GM23338 (cell line): ENCODE measurements around the gene ACOXL. TPM values are rescaled to one million over a fixed set of nuclear protein-coding genes. Genes with fewer than 3 reads are reported as not detected.

Experiments
- ATAC-seq: fragments of 200-7000 bp; cut with Tn5 transposase; 3 replicates; pipeline ENCODE4 v1.9.1; 2020
- DNase-seq: peaks from one replicate; pipeline ENCODE4 v3.0.0-alpha.2; 2015; ENCODE audit warnings: low spot score
- H2AFZ ChIP-seq: fragments of 200-600 bp; sonication (generic); 2 replicates; pipeline ENCODE4 v1.8.0; 2016; ENCODE audit warnings: antibody characterized with exemption, mild to moderate bottlenecking, moderate library complexity
- H3F3A ChIP-seq: fragments of 200-600 bp; sonication (generic); replicated peaks from 2 replicates; pipeline ENCODE4 v1.8.0; 2017; ENCODE audit warnings: antibody characterized with exemption, mixed run types, low read depth
- H3K27ac ChIP-seq: fragments of 200-600 bp; sonication (generic); 2 replicates; pipeline ENCODE4 v1.6.1; 2016; ENCODE audit warnings: low read depth
- H3K27me3 ChIP-seq: fragments of 200-600 bp; sonication (generic); 2 replicates; pipeline ENCODE4 v1.8.0; 2016; ENCODE audit warnings: mild to moderate bottlenecking, mixed run types, moderate library complexity; ENCODE audit not compliant: insufficient read depth
- H3K36me3 ChIP-seq: fragments of 200-600 bp; sonication (generic); 2 replicates; pipeline ENCODE4 v1.8.0; 2016; ENCODE audit warnings: mild to moderate bottlenecking; ENCODE audit not compliant: insufficient read depth
- H3K4me1 ChIP-seq: fragments of 200-600 bp; sonication (generic); 2 replicates; pipeline ENCODE4 v1.8.0; 2016; ENCODE audit warnings: mild to moderate bottlenecking, moderate library complexity; ENCODE audit not compliant: insufficient read depth
- H3K4me2 ChIP-seq: fragments of 200-600 bp; sonication (generic); 2 replicates; pipeline ENCODE4 v1.7.1; 2017; ENCODE audit warnings: mixed run types
- H3K4me3 ChIP-seq: fragments of 200-600 bp; sonication (generic); 2 replicates; pipeline ENCODE4 v1.6.1; 2016; ENCODE audit warnings: mixed run types
- H3K79me2 ChIP-seq: fragments of 200-600 bp; sonication (generic); replicated peaks from 2 replicates; pipeline ENCODE4 v1.8.0; 2017; ENCODE audit warnings: mild to moderate bottlenecking; ENCODE audit not compliant: insufficient read depth
- H3K9me2 ChIP-seq: fragments of 200-600 bp; sonication (generic); 2 replicates; pipeline ENCODE4 v1.8.0; 2017; ENCODE audit not compliant: insufficient read depth
- H4K20me1 ChIP-seq: fragments of 200-600 bp; sonication (generic); replicated peaks from 2 replicates; pipeline ENCODE4 v1.8.0; 2017; ENCODE audit warnings: mild to moderate bottlenecking; ENCODE audit not compliant: insufficient read depth
- H3K27ac Mint-ChIP-seq: 2 replicates; pipeline ENCODE4 v1.8.0; 2020; ENCODE audit warnings: inconsistent platforms, mild to moderate bottlenecking, moderate library complexity, mixed read lengths
- H3K27me3 Mint-ChIP-seq: 3 replicates; pipeline ENCODE4 v1.8.0; 2022; ENCODE audit warnings: low read depth, mild to moderate bottlenecking, moderate library complexity, mixed read lengths, inconsistent platforms; ENCODE audit not compliant: insufficient read depth, poor library complexity
- H3K36me3 Mint-ChIP-seq: 3 replicates; pipeline ENCODE4 v1.8.0; 2021; ENCODE audit warnings: low read depth, mild to moderate bottlenecking, inconsistent platforms, moderate library complexity, mixed read lengths
- H3K4me1 Mint-ChIP-seq: 3 replicates; pipeline ENCODE4 v1.8.0; 2020; ENCODE audit warnings: mild to moderate bottlenecking, inconsistent platforms, mixed read lengths
- H3K4me3 Mint-ChIP-seq: 3 replicates; pipeline ENCODE4 v1.8.0; 2021; ENCODE audit warnings: moderate library complexity, mild to moderate bottlenecking, inconsistent platforms, mixed read lengths
- H3K9me3 Mint-ChIP-seq: 3 replicates; pipeline ENCODE4 v1.8.0; 2020; ENCODE audit warnings: moderate library complexity, mild to moderate bottlenecking, inconsistent platforms, mixed read lengths
- CREB1 ChIP-seq: fragments of 250-450 bp; sonication (Bioruptor Pico); IDR thresholded peaks from 2 replicates; pipeline ENCODE4 v1.5.0; 2020; ENCODE audit warnings: low read depth, mild to moderate bottlenecking, moderate library complexity
- EZH2 ChIP-seq: fragments of 200-600 bp; sonication (generic); IDR thresholded peaks from one replicate; pipeline ENCODE4 v1.8.0; 2017; ENCODE audit warnings: antibody characterized with exemption, mild to moderate bottlenecking, low read depth; ENCODE audit not compliant: unreplicated experiment
- EZH2phosphoT487 ChIP-seq: fragments of 200-600 bp; sonication (generic); IDR thresholded peaks from one replicate; pipeline ENCODE4 v1.8.1; 2018; ENCODE audit warnings: antibody characterized with exemption; ENCODE audit not compliant: unreplicated experiment
- JUNB ChIP-seq: IDR thresholded peaks from one replicate; pipeline ENCODE4 v1.6.1; 2016; ENCODE audit warnings: antibody characterized with exemption; ENCODE audit not compliant: unreplicated experiment
- NANOG ChIP-seq: IDR thresholded peaks from 2 replicates; pipeline ENCODE4 v1.6.1; 2016; ENCODE audit warnings: antibody characterized with exemption, borderline replicate concordance
- POLR2AphosphoS5 ChIP-seq: IDR thresholded peaks from 2 replicates; pipeline ENCODE4 v1.6.1; 2016; ENCODE audit warnings: antibody characterized with exemption, low read depth
- REST ChIP-seq: IDR thresholded peaks from one replicate; pipeline ENCODE4 v1.6.1; 2018; ENCODE audit warnings: antibody characterized with exemption; ENCODE audit not compliant: unreplicated experiment
- STAT1 ChIP-seq: IDR thresholded peaks from one replicate; pipeline ENCODE4 v1.6.1; 2016; ENCODE audit warnings: antibody characterized with exemption; ENCODE audit not compliant: unreplicated experiment
- polyA plus RNA-seq: library from polyadenylated mRNA; unstranded; fragments of >200 nt; fragmentation: Nextera tagmentation; extraction: Ambion mirVana; gene quantifications from 2 replicates; pipeline ENCODE4 v1.2.1, GENCODE V29; 2016
- total RNA-seq: library from RNA; depleted of rRNA; stranded (reverse); fragments of >200 nt; shearing (Covaris generic); gene quantifications from 2 replicates; pipeline ENCODE4 v1.2.3, GENCODE V29; 2014
- TF ChIP-seq, protein P1 (sequence below): IDR thresholded peaks from 2 replicates; pipeline ENCODE4 v1.6.1; 2016; ENCODE audit warnings: antibody characterized with exemption
- TF ChIP-seq, protein P2 (sequence below): fragments of 250-450 bp; sonication (Bioruptor Pico); IDR thresholded peaks from 2 replicates; pipeline ENCODE4 v1.5.0; 2020; ENCODE audit warnings: mild to moderate bottlenecking, moderate library complexity

ACOXL gene
- total and polyA plus RNA-seq, 2 experiments from 2014 or later: 9.0 to 14.7 TPM

GRCh38 chr2:111102216-111102615 is 369.8 kb downstream of the ACOXL start:
- Histone ChIP-seq H3K27ac (no peak overlapping the region), H3K27me3 (no peaks in the 10 kb centered on the region), H3K4me2 (no peak overlapping the region), H3F3A (no peaks in the 10 kb centered on the region), H2AFZ (no peak overlapping the region), H3K4me1 (no peaks in the 10 kb centered on the region), H4K20me1 (no peaks in the 10 kb centered on the region), H3K4me3 (no peak overlapping the region), H3K9me2 (no peaks in the 10 kb centered on the region; the same call in 1 of the 2 replicates), H3K79me2 (no peaks in the 10 kb centered on the region), H3K36me3 (no peaks in the 10 kb centered on the region)
- Mint-ChIP-seq H3K27me3 (no peaks in the 10 kb centered on the region), H3K9me3 (no peaks in the 10 kb centered on the region), H3K4me1 (peaks cover 12% of the 10 kb centered on the region), H3K4me3 (no peak overlapping the region), H3K27ac (no peak overlapping the region), H3K36me3 (no peaks in the 10 kb centered on the region)
- no peak for TF ChIP-seq REST
- DNase-seq: no peak
- ATAC-seq: no peak

- Histone ChIP-seq H3F3A (no peaks in the 10 kb centered on the region), H3K9me2 (no peaks in the 10 kb centered on the region), H3K27ac (no peak overlapping the region), H3K27me3 (no peaks in the 10 kb centered on the region), H3K79me2 (no peaks in the 10 kb centered on the region), H2AFZ (no peak overlapping the region), H3K4me1 (no peaks in the 10 kb centered on the region), H4K20me1 (no peaks in the 10 kb centered on the region), H3K36me3 (no peaks in the 10 kb centered on the region), H3K4me3 (no peak overlapping the region), H3K4me2 (no peak overlapping the region)
- H3K4me3 Mint-ChIP-seq: no peak overlapping the region
- H3K36me3 Mint-ChIP-seq: no peaks in the 10 kb centered on the region
- H3K4me1 Mint-ChIP-seq: peaks cover 3% of the 10 kb centered on the region; the same call in 2 of the 3 replicates
- H3K27ac Mint-ChIP-seq: no peak overlapping the region
- peaks cover 2% of the 10 kb centered on the region for H3K27me3 Mint-ChIP-seq
- no peaks in the 10 kb centered on the region for H3K9me3 Mint-ChIP-seq
- DNase-seq (no peak), ATAC-seq (no peak)
- TF ChIP-seq, protein P1, sequence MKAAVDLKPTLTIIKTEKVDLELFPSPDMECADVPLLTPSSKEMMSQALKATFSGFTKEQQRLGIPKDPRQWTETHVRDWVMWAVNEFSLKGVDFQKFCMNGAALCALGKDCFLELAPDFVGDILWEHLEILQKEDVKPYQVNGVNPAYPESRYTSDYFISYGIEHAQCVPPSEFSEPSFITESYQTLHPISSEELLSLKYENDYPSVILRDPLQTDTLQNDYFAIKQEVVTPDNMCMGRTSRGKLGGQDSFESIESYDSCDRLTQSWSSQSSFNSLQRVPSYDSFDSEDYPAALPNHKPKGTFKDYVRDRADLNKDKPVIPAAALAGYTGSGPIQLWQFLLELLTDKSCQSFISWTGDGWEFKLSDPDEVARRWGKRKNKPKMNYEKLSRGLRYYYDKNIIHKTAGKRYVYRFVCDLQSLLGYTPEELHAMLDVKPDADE: no peak
- TF ChIP-seq JUNB (no peak), EZH2 (no peak), EZH2phosphoT487 (no peak), POLR2AphosphoS5 (no peak), CREB1 (CRISPR knock-in tag) (no peak), STAT1 (no peak), NANOG (no peak)
- TF ChIP-seq, protein P2, sequence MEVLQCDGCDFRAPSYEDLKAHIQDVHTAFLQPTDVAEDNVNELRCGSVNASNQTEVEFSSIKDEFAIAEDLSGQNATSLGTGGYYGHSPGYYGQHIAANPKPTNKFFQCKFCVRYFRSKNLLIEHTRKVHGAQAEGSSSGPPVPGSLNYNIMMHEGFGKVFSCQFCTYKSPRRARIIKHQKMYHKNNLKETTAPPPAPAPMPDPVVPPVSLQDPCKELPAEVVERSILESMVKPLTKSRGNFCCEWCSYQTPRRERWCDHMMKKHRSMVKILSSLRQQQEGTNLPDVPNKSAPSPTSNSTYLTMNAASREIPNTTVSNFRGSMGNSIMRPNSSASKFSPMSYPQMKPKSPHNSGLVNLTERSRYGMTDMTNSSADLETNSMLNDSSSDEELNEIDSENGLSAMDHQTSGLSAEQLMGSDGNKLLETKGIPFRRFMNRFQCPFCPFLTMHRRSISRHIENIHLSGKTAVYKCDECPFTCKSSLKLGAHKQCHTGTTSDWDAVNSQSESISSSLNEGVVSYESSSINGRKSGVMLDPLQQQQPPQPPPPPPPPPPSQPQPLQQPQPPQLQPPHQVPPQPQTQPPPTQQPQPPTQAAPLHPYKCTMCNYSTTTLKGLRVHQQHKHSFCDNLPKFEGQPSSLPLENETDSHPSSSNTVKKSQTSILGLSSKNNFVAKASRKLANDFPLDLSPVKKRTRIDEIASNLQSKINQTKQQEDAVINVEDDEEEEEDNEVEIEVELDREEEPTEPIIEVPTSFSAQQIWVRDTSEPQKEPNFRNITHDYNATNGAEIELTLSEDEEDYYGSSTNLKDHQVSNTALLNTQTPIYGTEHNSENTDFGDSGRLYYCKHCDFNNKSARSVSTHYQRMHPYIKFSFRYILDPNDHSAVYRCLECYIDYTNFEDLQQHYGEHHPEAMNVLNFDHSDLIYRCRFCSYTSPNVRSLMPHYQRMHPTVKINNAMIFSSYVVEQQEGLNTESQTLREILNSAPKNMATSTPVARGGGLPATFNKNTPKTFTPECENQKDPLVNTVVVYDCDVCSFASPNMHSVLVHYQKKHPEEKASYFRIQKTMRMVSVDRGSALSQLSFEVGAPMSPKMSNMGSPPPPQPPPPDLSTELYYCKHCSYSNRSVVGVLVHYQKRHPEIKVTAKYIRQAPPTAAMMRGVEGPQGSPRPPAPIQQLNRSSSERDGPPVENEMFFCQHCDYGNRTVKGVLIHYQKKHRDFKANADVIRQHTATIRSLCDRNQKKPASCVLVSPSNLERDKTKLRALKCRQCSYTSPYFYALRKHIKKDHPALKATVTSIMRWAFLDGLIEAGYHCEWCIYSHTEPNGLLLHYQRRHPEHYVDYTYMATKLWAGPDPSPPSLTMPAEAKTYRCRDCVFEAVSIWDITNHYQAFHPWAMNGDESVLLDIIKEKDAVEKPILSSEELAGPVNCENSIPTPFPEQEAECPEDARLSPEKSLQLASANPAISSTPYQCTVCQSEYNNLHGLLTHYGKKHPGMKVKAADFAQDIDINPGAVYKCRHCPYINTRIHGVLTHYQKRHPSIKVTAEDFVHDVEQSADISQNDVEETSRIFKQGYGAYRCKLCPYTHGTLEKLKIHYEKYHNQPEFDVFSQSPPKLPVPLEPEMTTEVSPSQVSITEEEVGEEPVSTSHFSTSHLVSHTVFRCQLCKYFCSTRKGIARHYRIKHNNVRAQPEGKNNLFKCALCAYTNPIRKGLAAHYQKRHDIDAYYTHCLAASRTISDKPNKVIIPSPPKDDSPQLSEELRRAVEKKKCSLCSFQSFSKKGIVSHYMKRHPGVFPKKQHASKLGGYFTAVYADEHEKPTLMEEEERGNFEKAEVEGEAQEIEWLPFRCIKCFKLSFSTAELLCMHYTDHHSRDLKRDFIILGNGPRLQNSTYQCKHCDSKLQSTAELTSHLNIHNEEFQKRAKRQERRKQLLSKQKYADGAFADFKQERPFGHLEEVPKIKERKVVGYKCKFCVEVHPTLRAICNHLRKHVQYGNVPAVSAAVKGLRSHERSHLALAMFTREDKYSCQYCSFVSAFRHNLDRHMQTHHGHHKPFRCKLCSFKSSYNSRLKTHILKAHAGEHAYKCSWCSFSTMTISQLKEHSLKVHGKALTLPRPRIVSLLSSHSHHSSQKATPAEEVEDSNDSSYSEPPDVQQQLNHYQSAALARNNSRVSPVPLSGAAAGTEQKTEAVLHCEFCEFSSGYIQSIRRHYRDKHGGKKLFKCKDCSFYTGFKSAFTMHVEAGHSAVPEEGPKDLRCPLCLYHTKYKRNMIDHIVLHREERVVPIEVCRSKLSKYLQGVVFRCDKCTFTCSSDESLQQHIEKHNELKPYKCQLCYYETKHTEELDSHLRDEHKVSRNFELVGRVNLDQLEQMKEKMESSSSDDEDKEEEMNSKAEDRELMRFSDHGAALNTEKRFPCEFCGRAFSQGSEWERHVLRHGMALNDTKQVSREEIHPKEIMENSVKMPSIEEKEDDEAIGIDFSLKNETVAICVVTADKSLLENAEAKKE: no peak
These were observed 373.6 kb downstream of the ACOXL start for GRCh38 chr2:111105926-111106325.
